GM19351 (cell line): ENCODE data around the gene OR52J3.

ENCODE experiments used
- ATAC-seq: cut with Tn5 transposase; IDR thresholded peaks from one replicate; pipeline ENCODE4 v1.9.1; 2021; ENCODE audit warnings: mild to moderate bottlenecking, moderate library complexity; ENCODE audit not compliant: unreplicated experiment

Gene OR52J3

DNA sequence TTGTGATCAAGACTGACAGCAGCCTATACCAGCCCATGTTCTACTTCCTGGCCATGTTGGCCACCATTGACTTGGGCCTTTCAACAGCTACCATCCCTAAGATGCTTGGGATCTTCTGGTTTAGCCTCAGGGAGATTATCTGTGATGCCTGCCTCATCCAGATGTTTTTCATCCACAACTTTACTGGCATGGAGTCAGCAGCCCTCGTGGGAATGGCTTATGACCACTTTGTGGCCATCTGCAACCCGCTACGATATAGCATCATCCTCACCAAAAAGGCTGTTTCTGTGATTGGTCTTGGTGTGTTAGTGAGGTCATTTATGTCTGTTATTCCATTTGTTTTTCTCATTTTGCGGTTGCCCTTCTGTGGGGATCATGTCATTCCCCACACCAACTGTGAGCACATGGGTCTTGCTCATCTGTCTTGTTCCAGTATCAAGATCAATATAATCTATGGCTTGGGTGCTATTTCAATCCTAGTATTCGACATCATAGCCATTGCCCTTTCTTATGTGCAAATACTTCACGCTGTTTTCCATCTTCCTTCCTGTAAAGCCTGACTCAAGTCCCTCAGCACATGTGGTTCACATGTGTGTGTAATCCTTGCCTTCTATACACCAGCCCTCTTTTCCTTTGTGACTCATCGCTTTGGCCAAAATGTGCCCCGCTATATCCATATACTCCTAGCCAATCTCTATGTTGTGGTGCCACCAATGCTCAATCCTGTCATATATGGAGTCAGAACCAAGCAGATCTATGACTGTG lies 46.7 kb downstream of the OR52J3 start:
- no peak for ATAC-seq

DNA sequence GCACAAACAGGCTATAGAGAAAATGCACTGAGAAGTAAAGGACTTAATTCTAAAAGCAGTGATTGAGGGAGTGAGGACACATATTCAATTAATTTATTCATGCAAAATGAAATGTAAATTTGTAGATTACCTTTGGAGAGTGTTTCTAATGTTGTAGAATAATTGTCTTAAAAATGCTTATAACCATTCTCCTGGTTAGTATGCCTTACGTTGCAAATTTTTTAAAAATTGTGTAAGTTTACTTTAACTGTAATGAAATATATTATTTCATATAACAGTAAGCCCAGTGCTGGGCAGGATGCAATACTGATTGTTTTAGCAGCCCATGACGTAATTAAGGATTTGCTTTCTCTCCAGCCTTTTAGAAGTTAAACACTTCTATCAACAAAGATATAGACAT lies 49.7 kb downstream of the OR52J3 start:
- ATAC-seq: no peak
